GM12872 (cell line): ENCODE results near the gene SRGAP1.

Experiments used
- CTCF ChIP-seq: IDR thresholded peaks from 3 replicates; pipeline ENCODE4 v1.5.1; 2011; ENCODE audit warnings: low read depth, mild to moderate bottlenecking, low read length, moderate library complexity; ENCODE audit not compliant: insufficient read depth

Gene SRGAP1

GRCh38 chr12:64097366-64098105 lies 253.0 kb downstream of the SRGAP1 start:
- no peak for TF ChIP-seq CTCF

- no peak for TF ChIP-seq CTCF
Measured at GRCh38 chr12:64098709-64099354, 254.3 kb downstream of the SRGAP1 start.

DNA sequence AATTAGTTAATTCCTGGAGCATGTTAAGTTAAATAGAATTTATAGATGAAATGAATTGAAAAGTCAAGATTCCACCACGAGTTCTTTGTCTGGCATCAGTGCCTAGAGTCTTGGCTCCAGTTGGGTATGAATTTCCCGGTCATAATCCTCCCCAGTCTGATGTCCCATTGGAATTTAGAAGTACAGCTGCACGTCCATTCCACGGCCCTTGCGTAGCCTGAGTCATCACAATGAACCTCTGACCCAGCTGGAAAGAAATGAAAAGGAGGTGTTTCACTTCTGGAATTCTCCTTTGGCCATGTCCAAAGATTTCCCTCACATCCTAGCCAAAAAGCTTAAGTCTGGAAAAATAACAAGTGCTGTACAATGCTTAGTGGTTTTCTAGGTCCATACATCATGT lies 254.9 kb downstream of the SRGAP1 start:
- no peak for TF ChIP-seq CTCF

DNA sequence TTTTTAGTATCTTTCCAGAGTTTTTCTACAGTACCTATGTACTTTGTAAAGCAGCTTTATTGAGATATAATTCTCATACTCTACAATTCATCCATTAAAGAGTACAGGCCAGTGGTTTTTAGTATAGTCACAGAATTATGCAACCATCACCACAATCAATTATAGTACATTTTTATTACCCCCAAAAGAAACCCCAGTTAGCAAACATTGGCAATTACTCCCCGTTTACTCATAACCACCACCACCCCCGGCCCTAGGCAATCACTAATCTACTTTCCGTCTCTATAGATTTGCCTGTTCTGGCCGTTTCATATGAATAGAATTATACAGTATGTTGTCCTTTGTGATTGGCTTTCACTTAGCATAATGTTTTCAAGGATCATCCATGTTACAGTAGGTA lies 257.8 kb downstream of the SRGAP1 start:
- no peak for TF ChIP-seq CTCF

- no peak for TF ChIP-seq CTCF
Measured at GRCh38 chr12:64103825-64104740, 259.6 kb downstream of the SRGAP1 start.

DNA sequence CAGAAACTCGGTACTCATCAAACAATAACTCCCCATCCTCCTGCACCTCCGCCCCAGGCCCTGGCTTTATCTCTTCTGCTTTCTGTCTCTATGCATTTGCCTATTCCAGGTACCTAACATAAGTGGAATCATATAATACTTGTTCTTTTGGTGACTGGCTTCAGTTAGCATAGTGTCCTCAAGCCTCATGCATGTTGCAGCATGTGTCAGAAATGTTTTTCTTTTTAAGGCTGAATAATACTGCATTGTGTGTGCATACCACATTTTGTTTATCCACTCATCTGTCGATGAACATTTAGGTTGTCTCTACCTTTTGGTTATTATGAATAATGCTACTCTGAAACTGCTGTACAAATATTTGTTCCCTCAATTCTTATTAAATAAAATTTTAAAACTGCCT lies 260.5 kb downstream of the SRGAP1 start:
- TF ChIP-seq CTCF = no peak

- TF ChIP-seq CTCF = no peak
Measured at GRCh38 chr12:64107776-64108175, 263.3 kb downstream of the SRGAP1 start.
